Neural crest cell (in vitro differentiated cells): ENCODE data around the gene TNP2. TPM values are rescaled to one million over a fixed set of nuclear protein-coding genes. Genes with fewer than 3 reads are reported as not detected.

Experiments used
- DNase-seq: peaks from one replicate; pipeline ENCODE4 v3.0.0; 2021; ENCODE audit warnings: low read depth, mixed read lengths, low spot score
- H3K27ac Mint-ChIP-seq: one replicate; pipeline ENCODE4 v1.8.0; 2021; ENCODE audit warnings: mild to moderate bottlenecking, mixed read lengths; ENCODE audit not compliant: unreplicated experiment
- H3K27me3 Mint-ChIP-seq: 2 replicates; pipeline ENCODE4 v1.8.0; 2021; ENCODE audit warnings: low read depth, mild to moderate bottlenecking, mixed read lengths
- H3K36me3 Mint-ChIP-seq: 2 replicates; pipeline ENCODE4 v1.8.0; 2021; ENCODE audit warnings: low read depth, mild to moderate bottlenecking, mixed read lengths
- H3K4me1 Mint-ChIP-seq: 2 replicates; pipeline ENCODE4 v1.8.0; 2021; ENCODE audit warnings: mixed read lengths
- H3K4me3 Mint-ChIP-seq: one replicate; pipeline ENCODE4 v1.8.0; 2021; ENCODE audit warnings: mild to moderate bottlenecking, mixed read lengths
- H3K9me3 Mint-ChIP-seq: 2 replicates; pipeline ENCODE4 v1.8.0; 2021; ENCODE audit warnings: mixed read lengths
- CTCF ChIP-seq: fragments of 200-600 bp; sonication (generic); conservative IDR thresholded peaks from 2 replicates; pipeline ENCODE4 v1.5.0; 2021; ENCODE audit warnings: antibody characterized with exemption, mild to moderate bottlenecking
- total RNA-seq: library from RNA; stranded (reverse); gene quantifications from 2 replicates; pipeline ENCODE4 v1.2.1, GENCODE V29; 2021

Gene TNP2
- total RNA-seq, 1 donor from 2014 or later: not detected

GRCh38 chr16:11263737-11264136, 5.4 kb downstream of the TNP2 start:
- Mint-ChIP-seq H3K4me3 (no peak overlapping the region), H3K4me1 (no peaks in the 10 kb centered on the region), H3K27me3 (no peaks in the 10 kb centered on the region), H3K27ac (no peak overlapping the region), H3K36me3 (no peaks in the 10 kb centered on the region), H3K9me3 (no peaks in the 10 kb centered on the region)
- DNase-seq: no peak
- TF ChIP-seq CTCF: no peak

- TF ChIP-seq CTCF: no peak
- Mint-ChIP-seq H3K27ac (no peak overlapping the region), H3K4me3 (no peak overlapping the region), H3K36me3 (no peaks in the 10 kb centered on the region), H3K9me3 (no peaks in the 10 kb centered on the region), H3K27me3 (no peaks in the 10 kb centered on the region), H3K4me1 (no peaks in the 10 kb centered on the region)
- DNase-seq: no peak
Measured at GRCh38 chr16:11262915-11263314, 6.2 kb downstream of the TNP2 start.

GRCh38 chr16:11260596-11260966, 8.5 kb downstream of the TNP2 start:
- DNase-seq: no peak
- peaks cover 6% of the 10 kb centered on the region for H3K4me1 Mint-ChIP-seq
- no peak overlapping the region for H3K4me3 Mint-ChIP-seq
- H3K9me3 Mint-ChIP-seq: no peaks in the 10 kb centered on the region
- no peak overlapping the region for H3K27ac Mint-ChIP-seq
- no peak for TF ChIP-seq CTCF
- H3K36me3 Mint-ChIP-seq: no peaks in the 10 kb centered on the region
- H3K27me3 Mint-ChIP-seq: peaks cover 12% of the 10 kb centered on the region

GRCh38 chr16:11259655-11260595, 9.2 kb downstream of the TNP2 start:
- Mint-ChIP-seq H3K4me3 (peak overlapping the region; percentile 8), H3K4me1 (peaks cover 6% of the 10 kb centered on the region), H3K27me3 (peaks cover 13% of the 10 kb centered on the region), H3K27ac (no peak overlapping the region), H3K9me3 (no peaks in the 10 kb centered on the region), H3K36me3 (no peaks in the 10 kb centered on the region)
- no peak for DNase-seq
- no peak for TF ChIP-seq CTCF

- H3K27ac Mint-ChIP-seq: no peak overlapping the region
- no peaks in the 10 kb centered on the region for H3K36me3 Mint-ChIP-seq
- TF ChIP-seq CTCF: no peak
- peaks cover 23% of the 10 kb centered on the region for H3K27me3 Mint-ChIP-seq
- peaks cover 6% of the 10 kb centered on the region for H3K4me1 Mint-ChIP-seq
- no peaks in the 10 kb centered on the region for H3K9me3 Mint-ChIP-seq
- no peak for DNase-seq
- H3K4me3 Mint-ChIP-seq: peak overlapping the region; percentile 39
Measured at GRCh38 chr16:11258553-11259492, 10.3 kb downstream of the TNP2 start.
